GM19395 (cell line): ENCODE results near the gene ACADSB.
A peak's percentile ranks its signal among the peaks of the same experiment; 100 is the strongest.

Experiments used
- ATAC-seq: cut with Tn5 transposase; IDR thresholded peaks from one replicate; pipeline ENCODE4 v1.9.1; 2021; ENCODE audit warnings: mild to moderate bottlenecking, moderate library complexity; ENCODE audit not compliant: unreplicated experiment

The ACADSB gene

GRCh38 chr10:123008355-123009104 is at the start of gene ACADSB, which contains the start of gene IKZF5:
TSS of gene ACADSB (plus strand) at chr10:123009006. CDS start at chr10:123009030, 24 bp downstream.
TSS of gene IKZF5 (minus strand) at chr10:123008795. CDS start at chr10:122998625, 10,170 bp downstream.
- ATAC-seq = peak; percentile 80

- ATAC-seq = no peak
Measured at GRCh38 chr10:122962405-122962804, 46.4 kb upstream of the ACADSB start.

GRCh38 chr10:122966879-122967278 is 41.9 kb upstream of the ACADSB start:
- no peak for ATAC-seq

GRCh38 chr10:122968698-122969097 is 40.1 kb upstream of the ACADSB start:
- ATAC-seq = no peak

- ATAC-seq = no peak
Measured at GRCh38 chr10:122974023-122974422, 34.8 kb upstream of the ACADSB start.

GRCh38 chr10:122974543-122975064 is 34.2 kb upstream of the ACADSB start:
- ATAC-seq = no peak

GRCh38 chr10:122980209-122981065 is 28.4 kb upstream of the ACADSB start, which contains the start of gene PSTK:
TSS of gene PSTK (plus strand) at chr10:122980401. CDS start at chr10:122980480, 79 bp downstream.
- peak; percentile 96 for ATAC-seq

- ATAC-seq = no peak
Measured at GRCh38 chr10:122981066-122981464, 27.7 kb upstream of the ACADSB start.

GRCh38 chr10:122983898-122984297 is 24.9 kb upstream of the ACADSB start:
- no peak for ATAC-seq

GRCh38 chr10:122984708-122985107 is 24.1 kb upstream of the ACADSB start:
- no peak for ATAC-seq

- ATAC-seq = no peak
Measured at GRCh38 chr10:122986335-122986734, 22.5 kb upstream of the ACADSB start.

GRCh38 chr10:122988501-122988900 is 20.3 kb upstream of the ACADSB start:
- no peak for ATAC-seq

GRCh38 chr10:122990278-122990677 is 18.5 kb upstream of the ACADSB start:
- no peak for ATAC-seq

- ATAC-seq = no peak
Measured at GRCh38 chr10:122992031-122992585, 16.7 kb upstream of the ACADSB start.

GRCh38 chr10:122993797-122994336 is 14.9 kb upstream of the ACADSB start:
- ATAC-seq = no peak

GRCh38 chr10:122995936-122996335 is 12.9 kb upstream of the ACADSB start:
- no peak for ATAC-seq

GRCh38 chr10:122997864-122998263 is 10.9 kb upstream of the ACADSB start:
- ATAC-seq = peak; percentile 71

GRCh38 chr10:122998360-122998917 is 10.4 kb upstream of the ACADSB start:
- no peak for ATAC-seq

- no peak for ATAC-seq
Measured at GRCh38 chr10:122998934-122999333, 9.9 kb upstream of the ACADSB start.

GRCh38 chr10:122999347-122999746 is 9.5 kb upstream of the ACADSB start:
- ATAC-seq = no peak

GRCh38 chr10:123000155-123000554 is 8.7 kb upstream of the ACADSB start:
- ATAC-seq = no peak
